Omental fat pad (tissue), 4 donors: Measurements from ENCODE around the gene IFT88. TPM values are rescaled to one million over a fixed set of nuclear protein-coding genes. Genes with fewer than 3 reads are reported as not detected.

ENCODE experiments used
- ATAC-seq: fragments of 150-250 bp; one replicate; pipeline ENCODE4 v1.9.1; 2016; ENCODE audit warnings: mild to moderate bottlenecking, moderate library complexity; ENCODE audit not compliant: low FRiP score
- DNase-seq: peaks from one replicate; pipeline ENCODE4 v3.0.0-alpha.2; 2019; ENCODE audit warnings: low spot score
- CTCF ChIP-seq, 3 donors: fragments of 450-650 bp; IDR thresholded peaks; one replicate each; pipeline ENCODE4 v1.5.1; 2016 to 2017; ENCODE audit warnings: antibody characterized with exemption in 3 of 3, mild to moderate bottlenecking in 3 of 3, moderate library complexity in 2 of 3
- total RNA-seq, 4 donors: library from RNA; depleted of rRNA; stranded (reverse); fragments of >200 nt; gene quantifications; one replicate each; pipeline ENCODE4 v1.1.0, GENCODE V29; 2016

The IFT88 gene
- total RNA-seq, 4 donors from 2014 or later: 9.2 to 14.2 (median 11.3) TPM

- ATAC-seq: no peak
- no peak for TF ChIP-seq CTCF (IDR thresholded peaks at IDR 0.05)
- DNase-seq: no peak
These were observed 12.2 kb downstream of the IFT88 start for GRCh38 chr13:20579191-20579590.

GRCh38 chr13:20580257-20580656 lies 13.3 kb downstream of the IFT88 start:
- no peak for TF ChIP-seq CTCF (IDR thresholded peaks at IDR 0.05)
- ATAC-seq: no peak
- DNase-seq: no peak

GRCh38 chr13:20582026-20582425 lies 15.1 kb downstream of the IFT88 start:
- DNase-seq: no peak
- ATAC-seq: no peak
- TF ChIP-seq CTCF (IDR thresholded peaks at IDR 0.05): no peak

- no peak for TF ChIP-seq CTCF (IDR thresholded peaks at IDR 0.05)
- DNase-seq (no peak), ATAC-seq (no peak)
These were observed 16.9 kb downstream of the IFT88 start for GRCh38 chr13:20583803-20584293.

GRCh38 chr13:20585371-20585770 lies 18.4 kb downstream of the IFT88 start:
- no peak for ATAC-seq
- no peak for TF ChIP-seq CTCF (IDR thresholded peaks at IDR 0.05)
- DNase-seq: no peak

- ATAC-seq: no peak
- no peak for TF ChIP-seq CTCF (IDR thresholded peaks at IDR 0.05)
- DNase-seq: no peak
These were observed 21.7 kb downstream of the IFT88 start for GRCh38 chr13:20588529-20589110.

- no peak for TF ChIP-seq CTCF (IDR thresholded peaks at IDR 0.05)
These were observed 23.6 kb downstream of the IFT88 start for GRCh38 chr13:20590561-20590960.

More at GRCh38 chr13:20590561-20590960, 23.6 kb downstream of the IFT88 start:
- no peak for DNase-seq
- no peak for ATAC-seq
